CD14-positive monocyte (primary cell): ENCODE measurements around the gene CFTR. TPM values are rescaled to one million over a fixed set of nuclear protein-coding genes. Genes with fewer than 3 reads are reported as not detected.

Experiments
- DNase-seq, 3 donors: peaks; one replicate each; pipeline ENCODE4 v3.0.0-alpha.2; 2011 to 2022
- H2AFZ ChIP-seq: 2 replicates; pipeline ENCODE4 v1.6.0; 2012; ENCODE audit warnings: mild to moderate bottlenecking, low read depth, low read length, inconsistent platforms; ENCODE audit not compliant: insufficient read depth, poor library complexity, severe bottlenecking
- H3K27ac ChIP-seq, 2 donors: 1 replicate in 1 of 2; 2 replicates in 1 of 2; pipeline ENCODE4 v1.5.1; 2012 to 2013; ENCODE audit warnings: low read length in 2 of 2, control low read depth in 1 of 2, inconsistent platforms in 1 of 2, low read depth in 1 of 2, mild to moderate bottlenecking in 1 of 2
- H3K27me3 ChIP-seq, 2 donors: one replicate each; pipeline versions ENCODE4 v1.6.0 to v1.6.1; 2011 to 2013; ENCODE audit warnings: low read length in 2 of 2; ENCODE audit not compliant: control insufficient read depth in 2 of 2, insufficient read depth in 2 of 2
- H3K36me3 ChIP-seq, 2 donors: replicated peaks in 1 of 2; 1 replicate in 1 of 2; 2 replicates in 1 of 2; pipeline versions ENCODE4 v1.5.1 to v1.6.1; 2012 to 2013; ENCODE audit warnings: low read length in 2 of 2, control low read depth in 1 of 2, inconsistent platforms in 1 of 2, mild to moderate bottlenecking in 1 of 2; ENCODE audit not compliant: insufficient read depth in 2 of 2, control insufficient read depth in 1 of 2
- H3K4me1 ChIP-seq, 2 donors: 1 replicate in 1 of 2; 2 replicates in 1 of 2; pipeline versions ENCODE4 v1.5.1 to v1.6.1; 2012 to 2013; ENCODE audit warnings: low read length in 2 of 2, control low read depth in 1 of 2, inconsistent platforms in 1 of 2, mild to moderate bottlenecking in 1 of 2, moderate library complexity in 1 of 2; ENCODE audit not compliant: insufficient read depth in 2 of 2, control insufficient read depth in 1 of 2
- H3K4me2 ChIP-seq: replicated peaks from 2 replicates; pipeline ENCODE3; 2012; ENCODE audit warnings: low read length, moderate library complexity, mild to moderate bottlenecking; ENCODE audit not compliant: poor library complexity, severe bottlenecking; ENCODE audit errors: extremely low read depth
- H3K4me3 ChIP-seq, 3 experiments: fragments of 200-600 bp in 1 of 3; sonication (generic) in 1 of 3; replicated peaks in 1 of 3; 1 replicate in 2 of 3; 2 replicates in 1 of 3; pipeline ENCODE4 v1.5.1; 2011 to 2013; ENCODE audit warnings: low read length in 3 of 3, mild to moderate bottlenecking in 3 of 3, control low read depth in 2 of 3, low read depth in 2 of 3, inconsistent platforms in 1 of 3, moderate library complexity in 1 of 3
- H3K79me2 ChIP-seq: 2 replicates; pipeline ENCODE4 v1.6.0; 2012; ENCODE audit warnings: mild to moderate bottlenecking, control low read depth, inconsistent platforms, low read length, moderate library complexity; ENCODE audit not compliant: insufficient read depth
- H3K9ac ChIP-seq: 2 replicates; pipeline ENCODE4 v1.6.0; 2017; ENCODE audit warnings: low read length, mild to moderate bottlenecking; ENCODE audit not compliant: insufficient read depth, poor library complexity, severe bottlenecking
- H3K9me3 ChIP-seq, 2 donors: replicated peaks in 1 of 2; 1 replicate in 1 of 2; 2 replicates in 1 of 2; pipeline versions ENCODE4 v1.5.1 to v1.6.1; 2012 to 2013; ENCODE audit warnings: low read length in 2 of 2, control low read depth in 1 of 2; ENCODE audit not compliant: control insufficient read depth in 1 of 2, insufficient read depth in 1 of 2
- H4K20me1 ChIP-seq: 2 replicates; pipeline ENCODE4 v1.6.0; 2012; ENCODE audit warnings: mild to moderate bottlenecking, low read length, control low read depth, moderate library complexity; ENCODE audit not compliant: insufficient read depth
- H3K27ac Mint-ChIP-seq, 7 donors: one replicate each; pipeline ENCODE4 v1.8.0; 2020; ENCODE audit warnings: mild to moderate bottlenecking in 7 of 7, mixed read lengths in 7 of 7, moderate library complexity in 6 of 7, inconsistent platforms in 2 of 7
- H3K27me3 Mint-ChIP-seq, 3 donors: one replicate each; pipeline ENCODE4 v1.8.0; 2021 to 2022; ENCODE audit warnings: low read depth in 3 of 3, mild to moderate bottlenecking in 3 of 3, mixed read lengths in 3 of 3, moderate library complexity in 3 of 3, inconsistent platforms in 1 of 3
- H3K36me3 Mint-ChIP-seq, 2 donors: one replicate each; pipeline ENCODE4 v1.8.0; 2020; ENCODE audit warnings: mixed read lengths in 2 of 2, inconsistent platforms in 1 of 2, mild to moderate bottlenecking in 1 of 2
- H3K4me1 Mint-ChIP-seq: one replicate; pipeline ENCODE4 v1.8.0; 2020; ENCODE audit warnings: mild to moderate bottlenecking, mixed read lengths
- H3K4me3 Mint-ChIP-seq, 2 donors: one replicate each; pipeline ENCODE4 v1.8.0; 2020; ENCODE audit warnings: mild to moderate bottlenecking in 2 of 2, mixed read lengths in 2 of 2, moderate library complexity in 1 of 2
- H3K9me3 Mint-ChIP-seq, 7 donors: one replicate each; pipeline ENCODE4 v1.8.0; 2020 to 2022; ENCODE audit warnings: mixed read lengths in 7 of 7, mild to moderate bottlenecking in 6 of 7, moderate library complexity in 6 of 7, inconsistent platforms in 2 of 7
- CTCF ChIP-seq: fragments of 200-600 bp; IDR thresholded peaks from one replicate; pipeline ENCODE4 v1.8.0; 2022; ENCODE audit warnings: antibody characterized with exemption, mild to moderate bottlenecking
- WGBS: methylation state at CpG from one replicate; pipeline ENCODE4 v1.1.5; 2013; ENCODE audit warnings: missing lambda C conversion rate; ENCODE audit not compliant: insufficient coverage; 5-methylcytosine and 5-hydroxymethylcytosine counted together
- intact Hi-C, 2 donors: fragments of 100-400 bp; cut with micrococcal nuclease; formaldehyde crosslinking; loops; one replicate each; pipeline versions ENCODE4 v1.15.0 to v1.15.1; 2023
- polyA plus RNA-seq, 3 donors: library from polyadenylated mRNA; depleted of rRNA in 1 of 3; unstranded in 2 of 3; stranded (reverse) in 1 of 3; fragments of 300-500 nt in 2 of 3; fragments of >200 nt in 1 of 3; fragmentation: Illumina TruSeq in 2 of 3; gene quantifications; 1 replicate in 2 of 3; 2 replicates in 1 of 3; pipeline ENCODE4 v1.2.3, GENCODE V29; 2012 to 2021

The CFTR gene
- polyA plus RNA-seq, 3 donors = not detected

GRCh38 chr7:117692338-117692737 lies 212.5 kb downstream of the CFTR start:
- no peak for TF ChIP-seq CTCF
- Histone ChIP-seq H3K27ac (no peak overlapping the region), H3K4me1 (no peaks in the 10 kb centered on the region), H3K9ac (no peak overlapping the region), H3K79me2 (no peaks in the 10 kb centered on the region), H3K27me3 (no peaks in the 10 kb centered on the region), H3K36me3 (no peaks in the 10 kb centered on the region), H3K9me3 (no peaks in the 10 kb centered on the region), H3K4me2 (no peak overlapping the region), H4K20me1 (no peaks in the 10 kb centered on the region), H3K4me3 (no peak overlapping the region), H2AFZ (no peak overlapping the region)
- H3K27me3 Mint-ChIP-seq = peaks cover 0 to 3% (median 1%) of the 10 kb centered on the region in 3 donors
- no peaks in the 10 kb centered on the region for H3K36me3 Mint-ChIP-seq
- no peak for DNase-seq
- no peak overlapping the region for H3K4me3 Mint-ChIP-seq
- no CpG with 5 or more reads among the region's 7 CpGs for WGBS
- H3K4me1 Mint-ChIP-seq = no peaks in the 10 kb centered on the region
- intact Hi-C loops = no loop called here
- peaks cover 0 to 3% (median 0%) of the 10 kb centered on the region in 7 donors for H3K9me3 Mint-ChIP-seq
- no peak overlapping the region for H3K27ac Mint-ChIP-seq

GRCh38 chr7:117698018-117698417 lies 218.2 kb downstream of the CFTR start:
- no peaks in the 10 kb centered on the region for H3K9me3 ChIP-seq
- no peaks in the 10 kb centered on the region for H3K4me1 ChIP-seq
- H3K9ac ChIP-seq = no peak overlapping the region
- H3K4me1 Mint-ChIP-seq = no peaks in the 10 kb centered on the region
- no peaks in the 10 kb centered on the region for H4K20me1 ChIP-seq
- WGBS = 100% methylated on average over 1 of the region's 2 CpGs
- H3K9me3 Mint-ChIP-seq = peaks cover 0 to 3% (median 0%) of the 10 kb centered on the region in 7 donors
- no peaks in the 10 kb centered on the region for H3K27me3 ChIP-seq
- no peak overlapping the region for H2AFZ ChIP-seq
- intact Hi-C loops = no loop called here
- H3K27ac ChIP-seq = no peak overlapping the region
- no peak for DNase-seq
- H3K27ac Mint-ChIP-seq = no peak overlapping the region
- no peaks in the 10 kb centered on the region for H3K36me3 Mint-ChIP-seq
- no peaks in the 10 kb centered on the region for H3K36me3 ChIP-seq
- H3K4me3 ChIP-seq = no peak overlapping the region
- TF ChIP-seq CTCF = no peak
- no peaks in the 10 kb centered on the region for H3K79me2 ChIP-seq
- no peak overlapping the region for H3K4me2 ChIP-seq
- no peak overlapping the region for H3K4me3 Mint-ChIP-seq
- peaks cover 0 to 4% (median 3%) of the 10 kb centered on the region in 3 donors for H3K27me3 Mint-ChIP-seq
